ENCODE results near the gene TEX11.

- TF ChIP-seq CTCF (IDR thresholded peaks at IDR 0.05; ENCODE audit: low read depth, low read length) (no peak), POLR2A (IDR thresholded peaks at IDR 0.05; ENCODE audit: extremely low read depth, insufficient read length) (no peak)
These were observed 426.8 kb downstream of the TEX11 start for GRCh38 chrX:70481471-70482270.

Measured in NB4 (cell line).